Activated CD8-positive, alpha-beta memory T cell treated with anti-CD3 and anti-CD28 coated beads for 48 hours (primary cell): Measurements from ENCODE around the gene VPREB3.

ENCODE experiments used
- DNase-seq, 3 experiments: peaks; one replicate each; pipeline ENCODE4 v3.0.0-alpha.2; 2020; ENCODE audit warnings: low read depth in 2 of 3, low spot score in 2 of 3

VPREB3 gene

GRCh38 chr22:23704062-23704461, 50.2 kb downstream of the VPREB3 start:
- no peak for DNase-seq
